ENCODE data around the gene FAM107B. TPM values are rescaled to one million over a fixed set of nuclear protein-coding genes. Genes with fewer than 3 reads are reported as not detected.

The FAM107B gene
- total and polyA plus RNA-seq, 2 of the 4 experiments (the other 2 are of a cell fraction) = 26.4 to 27.1 TPM

- H3K4me1 ChIP-seq (ENCODE audit: control insufficient read depth, insufficient read depth, low read length) = peaks cover 6% of the 10 kb centered on the region
Observed at GRCh38 chr10:14774214-14774580, 500 bp downstream of the FAM107B start.

More at GRCh38 chr10:14774214-14774580, 500 bp downstream of the FAM107B start:
- H4K5ac ChIP-seq (ENCODE audit: low read depth, low read length) = no peak overlapping the region
- H2BK20ac ChIP-seq (ENCODE audit: low read depth, low read length) = no peak overlapping the region
- dilution Hi-C loops (cut with HindIII; ENCODE audit: low sequenced_read_pairs, unreplicated experiment) (no loop called here), in situ Hi-C loops (cut with MboI; ENCODE audit: low sequenced_read_pairs) (no loop called here), intact Hi-C loops (cut with micrococcal nuclease) (no loop called here)
- H4K91ac ChIP-seq (ENCODE audit: insufficient read depth, low read depth, low read length) = no peak overlapping the region
- no peak overlapping the region for H3K18ac ChIP-seq (ENCODE audit: low read depth, low read length)
- H3K9ac ChIP-seq (ENCODE audit: low read depth, low read length) = no peak overlapping the region
- no peak overlapping the region for H4K8ac ChIP-seq (ENCODE audit: low read depth in 2 of 2, low read length in 2 of 2)
- no peak for ATAC-seq (ENCODE audit: low read depth)
- no peak overlapping the region for H3K56ac ChIP-seq (ENCODE audit: extremely low read depth, insufficient read depth, low read length)
- 97% methylated on average over 13 of the region's 22 CpGs; no CpG with 5 or more reads in 1 of the 2 experiments for WGBS, 2 experiments (ENCODE audit: extremely low coverage in 2 of 2, insufficient read length in 1 of 2)
- BruUV-seq (replicated peaks) = no TSS peak
- CTCF ChIA-PET = no interaction called here
- no peak overlapping the region for H2BK120ac ChIP-seq (ENCODE audit: low read depth, low read length)
- no peak overlapping the region for H3K27ac ChIP-seq (ENCODE audit: insufficient read depth, low read length)
- no peak overlapping the region for H2BK5ac ChIP-seq (ENCODE audit: low read depth, low read length, poor library complexity, severe bottlenecking)
- peaks cover 4% of the 10 kb centered on the region; the same call in 1 of the 2 replicates for H3K9me1 ChIP-seq (ENCODE audit: insufficient read depth, low read length)
- no peaks in the 10 kb centered on the region for H3K27me3 ChIP-seq (ENCODE audit: control insufficient read depth, insufficient read depth, low read length)
- no peak overlapping the region for H2BK15ac ChIP-seq (ENCODE audit: low read depth, low read length)
- no peak for DNase-seq
- H3K36me3 ChIP-seq (ENCODE audit: control insufficient read depth, insufficient read depth, low read length) = no peaks in the 10 kb centered on the region
- no peak overlapping the region for H3K14ac ChIP-seq (replicated peaks; ENCODE audit: low read depth, low read length)
- H3K79me1 ChIP-seq (ENCODE audit: low read depth in 1 of 2, low read length in 2 of 2) = no peaks in the 10 kb centered on the region
- H3K4ac ChIP-seq (ENCODE audit: low read depth, low read length) = no peak overlapping the region
- no peaks in the 10 kb centered on the region for H4K20me1 ChIP-seq (ENCODE audit: insufficient read depth, low read length)
- no peak overlapping the region for H2AK5ac ChIP-seq (ENCODE audit: low read depth, low read length)
- H3K4me2 ChIP-seq (ENCODE audit: low read depth, low read length) = no peak overlapping the region
- H3K9me3 ChIP-seq (ENCODE audit: control insufficient read depth, insufficient read depth, low read length) = no peaks in the 10 kb centered on the region
- H3K4me3 ChIP-seq (ENCODE audit: insufficient read depth, low read depth, low read length) = no peak overlapping the region
- no peak overlapping the region for H2AK9ac ChIP-seq (replicated peaks; ENCODE audit: low read depth, low read length, poor library complexity)
- POLR2A ChIA-PET (ENCODE audit: unreplicated experiment) = interaction anchor here (0.6 kb wide), 1 partner anchor 51 kb away, joined by 5 read pairs; no protein-coding TSS in a partner anchor
- no peak overlapping the region for H2AFZ ChIP-seq (replicated peaks; ENCODE audit: low read length, poor library complexity)
- no peak overlapping the region for H3K23ac ChIP-seq (ENCODE audit: low read depth, low read length)
- TF ChIP-seq, protein P1, sequence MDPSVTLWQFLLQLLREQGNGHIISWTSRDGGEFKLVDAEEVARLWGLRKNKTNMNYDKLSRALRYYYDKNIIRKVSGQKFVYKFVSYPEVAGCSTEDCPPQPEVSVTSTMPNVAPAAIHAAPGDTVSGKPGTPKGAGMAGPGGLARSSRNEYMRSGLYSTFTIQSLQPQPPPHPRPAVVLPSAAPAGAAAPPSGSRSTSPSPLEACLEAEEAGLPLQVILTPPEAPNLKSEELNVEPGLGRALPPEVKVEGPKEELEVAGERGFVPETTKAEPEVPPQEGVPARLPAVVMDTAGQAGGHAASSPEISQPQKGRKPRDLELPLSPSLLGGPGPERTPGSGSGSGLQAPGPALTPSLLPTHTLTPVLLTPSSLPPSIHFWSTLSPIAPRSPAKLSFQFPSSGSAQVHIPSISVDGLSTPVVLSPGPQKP (IDR thresholded peaks at IDR 0.05; ENCODE audit: borderline replicate concordance, low read depth, low read length) = no peak
- TF ChIP-seq, protein P2, sequence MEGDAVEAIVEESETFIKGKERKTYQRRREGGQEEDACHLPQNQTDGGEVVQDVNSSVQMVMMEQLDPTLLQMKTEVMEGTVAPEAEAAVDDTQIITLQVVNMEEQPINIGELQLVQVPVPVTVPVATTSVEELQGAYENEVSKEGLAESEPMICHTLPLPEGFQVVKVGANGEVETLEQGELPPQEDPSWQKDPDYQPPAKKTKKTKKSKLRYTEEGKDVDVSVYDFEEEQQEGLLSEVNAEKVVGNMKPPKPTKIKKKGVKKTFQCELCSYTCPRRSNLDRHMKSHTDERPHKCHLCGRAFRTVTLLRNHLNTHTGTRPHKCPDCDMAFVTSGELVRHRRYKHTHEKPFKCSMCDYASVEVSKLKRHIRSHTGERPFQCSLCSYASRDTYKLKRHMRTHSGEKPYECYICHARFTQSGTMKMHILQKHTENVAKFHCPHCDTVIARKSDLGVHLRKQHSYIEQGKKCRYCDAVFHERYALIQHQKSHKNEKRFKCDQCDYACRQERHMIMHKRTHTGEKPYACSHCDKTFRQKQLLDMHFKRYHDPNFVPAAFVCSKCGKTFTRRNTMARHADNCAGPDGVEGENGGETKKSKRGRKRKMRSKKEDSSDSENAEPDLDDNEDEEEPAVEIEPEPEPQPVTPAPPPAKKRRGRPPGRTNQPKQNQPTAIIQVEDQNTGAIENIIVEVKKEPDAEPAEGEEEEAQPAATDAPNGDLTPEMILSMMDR (conservative IDR thresholded peaks at IDR 0.05; ENCODE audit: low read depth, low read length) = no peak
- TF ChIP-seq BHLHE40 (IDR thresholded peaks at IDR 0.05; ENCODE audit: low read depth, low read length) = no peak
- TF ChIP-seq CHD1 (IDR thresholded peaks at IDR 0.05; ENCODE audit: low read depth, low read length) = no peak
- TF ChIP-seq NFE2L2 (IDR thresholded peaks at IDR 0.05; ENCODE audit: low read depth, low read length) = no peak
- TF ChIP-seq MAZ (IDR thresholded peaks at IDR 0.05; ENCODE audit: borderline replicate concordance, low read depth, low read length) = no peak
- no peak for TF ChIP-seq FOS (IDR thresholded peaks at IDR 0.05; ENCODE audit: low read depth, low read length)
- TF ChIP-seq RAD21 (IDR thresholded peaks at IDR 0.05; ENCODE audit: low read length) = no peak
- no peak for TF ChIP-seq MAFK (IDR thresholded peaks at IDR 0.05; ENCODE audit: low read depth, low read length)

All from IMR-90 (cell line).